ENCODE data around the gene ARMC10. TPM values are rescaled to one million over a fixed set of nuclear protein-coding genes. Genes with fewer than 3 reads are reported as not detected.

ARMC10 gene
- total and polyA plus RNA-seq, 2 experiments from 2014 or later = 43.4 to 48.2 TPM

DNA sequence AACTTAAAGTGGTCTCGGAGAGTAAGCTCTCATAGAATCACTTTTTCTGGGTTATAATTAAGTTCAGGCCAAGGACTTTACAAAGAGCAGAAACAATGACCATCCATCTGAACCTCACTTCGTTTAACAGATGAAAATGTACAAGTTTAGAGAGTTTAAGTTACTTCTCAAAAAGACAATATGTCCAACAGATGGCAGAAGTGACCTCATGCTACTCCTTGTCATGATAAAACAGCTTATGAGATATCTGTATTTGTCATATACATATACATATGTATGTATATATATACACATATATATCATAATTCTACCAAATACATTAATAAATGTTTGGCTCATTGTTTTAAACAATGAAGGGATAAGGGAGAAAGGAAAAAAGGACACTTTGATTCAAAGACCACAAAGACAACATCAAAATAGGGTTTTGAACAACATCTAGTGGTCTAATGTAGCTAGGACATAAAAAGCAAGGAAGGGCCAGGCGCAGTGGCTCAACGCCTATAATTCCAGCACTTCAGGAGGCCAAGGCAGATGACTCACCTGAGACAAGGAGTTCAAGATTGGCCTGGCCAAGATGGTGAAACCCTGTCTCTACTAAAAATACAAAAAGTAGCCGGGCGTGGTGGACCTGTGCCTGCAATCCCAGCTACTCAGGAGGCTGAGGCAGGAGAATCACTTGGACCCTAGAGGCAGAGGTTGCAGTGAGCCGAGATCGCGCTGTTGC lies 56.1 kb downstream of the ARMC10 start:
- H3K36me3 Mint-ChIP-seq (ENCODE audit: low read depth) = peaks cover 9% of the 10 kb centered on the region; the same call in 2 of the 3 replicates
- no peaks in the 10 kb centered on the region for H3K27me3 Mint-ChIP-seq (ENCODE audit: insufficient read depth, low read depth, poor library complexity)
- Histone ChIP-seq H3K9me2 (ENCODE audit: insufficient read depth) (no peaks in the 10 kb centered on the region), H3K4me1 (ENCODE audit: insufficient read depth) (peaks cover 15% of the 10 kb centered on the region), H2AFZ (no peak overlapping the region), H3F3A (replicated peaks; ENCODE audit: low read depth) (no peaks in the 10 kb centered on the region), H4K20me1 (replicated peaks; ENCODE audit: insufficient read depth) (no peaks in the 10 kb centered on the region; the same call in 1 of the 2 replicates), H3K4me2 (no peak overlapping the region), H3K4me3 (no peak overlapping the region), H3K27me3 (ENCODE audit: insufficient read depth) (no peaks in the 10 kb centered on the region), H3K27ac (ENCODE audit: low read depth) (no peak overlapping the region), H3K79me2 (replicated peaks; ENCODE audit: insufficient read depth) (peaks cover 25% of the 10 kb centered on the region), H3K36me3 (ENCODE audit: insufficient read depth) (peaks cover 2% of the 10 kb centered on the region; the same call in 1 of the 2 replicates)
- H3K4me3 Mint-ChIP-seq = no peak overlapping the region
- no peaks in the 10 kb centered on the region for H3K9me3 Mint-ChIP-seq
- ATAC-seq (no peak), DNase-seq (ENCODE audit: low spot score) (no peak)
- peak overlapping the region; percentile 56 for H3K27ac Mint-ChIP-seq
- peaks cover 9% of the 10 kb centered on the region for H3K4me1 Mint-ChIP-seq
- TF ChIP-seq EZH2phosphoT487 (IDR thresholded peaks at IDR 0.05; ENCODE audit: unreplicated experiment) (no peak), ZNF331 (CRISPR knock-in tag; IDR thresholded peaks at IDR 0.05; ENCODE audit: low read depth) (no peak), EZH2 (IDR thresholded peaks at IDR 0.05; ENCODE audit: low read depth, unreplicated experiment) (no peak)
- TF ChIP-seq, protein P1, sequence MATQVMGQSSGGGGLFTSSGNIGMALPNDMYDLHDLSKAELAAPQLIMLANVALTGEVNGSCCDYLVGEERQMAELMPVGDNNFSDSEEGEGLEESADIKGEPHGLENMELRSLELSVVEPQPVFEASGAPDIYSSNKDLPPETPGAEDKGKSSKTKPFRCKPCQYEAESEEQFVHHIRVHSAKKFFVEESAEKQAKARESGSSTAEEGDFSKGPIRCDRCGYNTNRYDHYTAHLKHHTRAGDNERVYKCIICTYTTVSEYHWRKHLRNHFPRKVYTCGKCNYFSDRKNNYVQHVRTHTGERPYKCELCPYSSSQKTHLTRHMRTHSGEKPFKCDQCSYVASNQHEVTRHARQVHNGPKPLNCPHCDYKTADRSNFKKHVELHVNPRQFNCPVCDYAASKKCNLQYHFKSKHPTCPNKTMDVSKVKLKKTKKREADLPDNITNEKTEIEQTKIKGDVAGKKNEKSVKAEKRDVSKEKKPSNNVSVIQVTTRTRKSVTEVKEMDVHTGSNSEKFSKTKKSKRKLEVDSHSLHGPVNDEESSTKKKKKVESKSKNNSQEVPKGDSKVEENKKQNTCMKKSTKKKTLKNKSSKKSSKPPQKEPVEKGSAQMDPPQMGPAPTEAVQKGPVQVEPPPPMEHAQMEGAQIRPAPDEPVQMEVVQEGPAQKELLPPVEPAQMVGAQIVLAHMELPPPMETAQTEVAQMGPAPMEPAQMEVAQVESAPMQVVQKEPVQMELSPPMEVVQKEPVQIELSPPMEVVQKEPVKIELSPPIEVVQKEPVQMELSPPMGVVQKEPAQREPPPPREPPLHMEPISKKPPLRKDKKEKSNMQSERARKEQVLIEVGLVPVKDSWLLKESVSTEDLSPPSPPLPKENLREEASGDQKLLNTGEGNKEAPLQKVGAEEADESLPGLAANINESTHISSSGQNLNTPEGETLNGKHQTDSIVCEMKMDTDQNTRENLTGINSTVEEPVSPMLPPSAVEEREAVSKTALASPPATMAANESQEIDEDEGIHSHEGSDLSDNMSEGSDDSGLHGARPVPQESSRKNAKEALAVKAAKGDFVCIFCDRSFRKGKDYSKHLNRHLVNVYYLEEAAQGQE (IDR thresholded peaks at IDR 0.05; ENCODE audit: unreplicated experiment) = no peak

DNA sequence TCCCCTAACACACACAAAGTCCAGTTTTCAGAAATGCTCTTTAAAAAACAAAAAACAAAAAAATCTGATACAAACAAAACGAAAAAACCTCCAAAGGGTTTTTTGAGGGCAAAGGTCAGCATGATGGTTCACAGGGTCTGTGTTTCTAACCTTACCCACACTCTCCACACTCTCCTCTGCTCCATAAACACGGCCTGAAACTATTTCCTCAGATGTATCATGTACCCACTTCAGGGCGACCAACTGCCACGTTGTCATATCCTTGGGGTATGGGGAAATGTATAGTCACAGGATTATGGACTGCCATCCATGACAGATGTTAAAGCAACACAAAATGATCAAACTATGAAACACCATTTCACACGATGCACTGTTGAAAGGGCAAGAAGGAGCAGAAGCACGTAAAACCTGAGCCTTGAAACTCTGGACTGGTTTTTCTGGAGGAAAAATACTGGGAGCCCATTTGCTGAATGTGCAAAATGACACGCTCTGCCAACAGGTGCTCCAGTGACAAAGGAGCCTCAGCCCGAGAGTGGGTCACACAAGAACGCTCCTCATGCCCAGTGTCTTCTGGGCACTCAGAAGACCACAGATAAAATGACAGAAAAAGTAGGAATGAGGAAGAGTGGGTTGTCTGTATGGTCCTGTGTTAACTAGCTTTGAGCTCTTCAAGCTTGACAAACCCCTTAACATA lies 58.2 kb downstream of the ARMC10 start:
- ATAC-seq (no peak), DNase-seq (ENCODE audit: low spot score) (no peak)
- Histone ChIP-seq H3K9me2 (ENCODE audit: insufficient read depth) (no peaks in the 10 kb centered on the region), H3K4me3 (no peak overlapping the region), H4K20me1 (replicated peaks; ENCODE audit: insufficient read depth) (no peaks in the 10 kb centered on the region; the same call in 1 of the 2 replicates), H3K27ac (ENCODE audit: low read depth) (no peak overlapping the region), H3K4me1 (ENCODE audit: insufficient read depth) (peaks cover 19% of the 10 kb centered on the region), H2AFZ (no peak overlapping the region), H3K79me2 (replicated peaks; ENCODE audit: insufficient read depth) (peaks cover 25% of the 10 kb centered on the region), H3K27me3 (ENCODE audit: insufficient read depth) (no peaks in the 10 kb centered on the region), H3K36me3 (ENCODE audit: insufficient read depth) (0 out of 2 replicates have a peak, but pooled peaks cover under 1% of the 10 kb centered on the region), H3K4me2 (no peak overlapping the region), H3F3A (replicated peaks; ENCODE audit: low read depth) (no peaks in the 10 kb centered on the region)
- Mint-ChIP-seq H3K9me3 (no peaks in the 10 kb centered on the region), H3K36me3 (ENCODE audit: low read depth) (peaks cover 4% of the 10 kb centered on the region; the same call in 1 of the 3 replicates), H3K4me3 (no peak overlapping the region), H3K27me3 (ENCODE audit: insufficient read depth, low read depth, poor library complexity) (no peaks in the 10 kb centered on the region), H3K4me1 (peaks cover 9% of the 10 kb centered on the region), H3K27ac (no peak overlapping the region)
- no peak for TF ChIP-seq ZNF114 (CRISPR knock-in tag; IDR thresholded peaks at IDR 0.05)
- TF ChIP-seq, protein P1 (IDR thresholded peaks at IDR 0.05; ENCODE audit: unreplicated experiment) = no peak
